Nephron progenitor cell (in vitro differentiated cells): ENCODE data around the gene MT3.

Experiments used
- DNase-seq: peaks from one replicate; pipeline ENCODE4 v3.0.0; 2021
- H3K27ac Mint-ChIP-seq: 2 replicates; pipeline ENCODE4 v1.8.0; 2021; ENCODE audit warnings: mild to moderate bottlenecking, moderate library complexity, mixed read lengths
- H3K27me3 Mint-ChIP-seq: 2 replicates; pipeline ENCODE4 v1.8.0; 2021; ENCODE audit warnings: mild to moderate bottlenecking, low read depth, mixed read lengths; ENCODE audit not compliant: poor library complexity
- H3K36me3 Mint-ChIP-seq: 2 replicates; pipeline ENCODE4 v1.8.0; 2021; ENCODE audit warnings: low read depth, mixed read lengths
- H3K4me1 Mint-ChIP-seq: 2 replicates; pipeline ENCODE4 v1.8.0; 2021; ENCODE audit warnings: mixed read lengths
- H3K4me3 Mint-ChIP-seq: 2 replicates; pipeline ENCODE4 v1.8.0; 2021; ENCODE audit warnings: mild to moderate bottlenecking, moderate library complexity, mixed read lengths
- H3K9me3 Mint-ChIP-seq: 2 replicates; pipeline ENCODE4 v1.8.0; 2021; ENCODE audit warnings: mild to moderate bottlenecking, moderate library complexity, mixed read lengths
- TF ChIP-seq, protein P1 (sequence below): fragments of 200-600 bp; sonication (generic); IDR thresholded peaks from 2 replicates; pipeline ENCODE4 v1.5.0; 2021; ENCODE audit warnings: antibody characterized with exemption

Gene MT3

DNA sequence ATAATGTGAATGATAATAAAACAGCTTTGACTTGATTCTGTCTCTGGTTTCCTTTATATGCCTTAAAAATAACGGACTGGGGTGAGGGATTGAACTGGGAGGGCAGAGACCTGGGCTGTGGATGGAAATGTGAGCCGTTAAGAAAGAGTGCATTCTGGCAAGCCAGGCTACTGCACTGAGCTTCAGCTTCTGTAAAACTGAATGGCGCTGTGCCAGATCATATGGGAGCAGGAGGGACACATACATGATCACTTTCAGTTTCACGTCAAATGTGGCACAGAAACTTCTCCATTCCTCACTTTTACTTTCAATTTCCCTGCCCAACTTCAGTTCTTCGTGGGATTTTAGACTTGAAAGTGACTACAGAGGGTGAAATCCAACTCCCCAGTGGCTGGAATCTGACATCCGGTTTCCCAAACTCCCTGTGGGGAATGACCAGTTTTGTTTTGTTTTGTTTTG is 20.2 kb downstream of the MT3 start:
- TF ChIP-seq, protein P1, sequence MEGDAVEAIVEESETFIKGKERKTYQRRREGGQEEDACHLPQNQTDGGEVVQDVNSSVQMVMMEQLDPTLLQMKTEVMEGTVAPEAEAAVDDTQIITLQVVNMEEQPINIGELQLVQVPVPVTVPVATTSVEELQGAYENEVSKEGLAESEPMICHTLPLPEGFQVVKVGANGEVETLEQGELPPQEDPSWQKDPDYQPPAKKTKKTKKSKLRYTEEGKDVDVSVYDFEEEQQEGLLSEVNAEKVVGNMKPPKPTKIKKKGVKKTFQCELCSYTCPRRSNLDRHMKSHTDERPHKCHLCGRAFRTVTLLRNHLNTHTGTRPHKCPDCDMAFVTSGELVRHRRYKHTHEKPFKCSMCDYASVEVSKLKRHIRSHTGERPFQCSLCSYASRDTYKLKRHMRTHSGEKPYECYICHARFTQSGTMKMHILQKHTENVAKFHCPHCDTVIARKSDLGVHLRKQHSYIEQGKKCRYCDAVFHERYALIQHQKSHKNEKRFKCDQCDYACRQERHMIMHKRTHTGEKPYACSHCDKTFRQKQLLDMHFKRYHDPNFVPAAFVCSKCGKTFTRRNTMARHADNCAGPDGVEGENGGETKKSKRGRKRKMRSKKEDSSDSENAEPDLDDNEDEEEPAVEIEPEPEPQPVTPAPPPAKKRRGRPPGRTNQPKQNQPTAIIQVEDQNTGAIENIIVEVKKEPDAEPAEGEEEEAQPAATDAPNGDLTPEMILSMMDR: no peak
- DNase-seq: no peak
- peaks cover 59% of the 10 kb centered on the region for H3K4me1 Mint-ChIP-seq
- no peaks in the 10 kb centered on the region for H3K36me3 Mint-ChIP-seq
- peak overlapping the region; percentile 88 for H3K4me3 Mint-ChIP-seq
- peak overlapping the region; percentile 13 for H3K27ac Mint-ChIP-seq
- no peaks in the 10 kb centered on the region for H3K9me3 Mint-ChIP-seq
- peaks cover 62% of the 10 kb centered on the region for H3K27me3 Mint-ChIP-seq

DNA sequence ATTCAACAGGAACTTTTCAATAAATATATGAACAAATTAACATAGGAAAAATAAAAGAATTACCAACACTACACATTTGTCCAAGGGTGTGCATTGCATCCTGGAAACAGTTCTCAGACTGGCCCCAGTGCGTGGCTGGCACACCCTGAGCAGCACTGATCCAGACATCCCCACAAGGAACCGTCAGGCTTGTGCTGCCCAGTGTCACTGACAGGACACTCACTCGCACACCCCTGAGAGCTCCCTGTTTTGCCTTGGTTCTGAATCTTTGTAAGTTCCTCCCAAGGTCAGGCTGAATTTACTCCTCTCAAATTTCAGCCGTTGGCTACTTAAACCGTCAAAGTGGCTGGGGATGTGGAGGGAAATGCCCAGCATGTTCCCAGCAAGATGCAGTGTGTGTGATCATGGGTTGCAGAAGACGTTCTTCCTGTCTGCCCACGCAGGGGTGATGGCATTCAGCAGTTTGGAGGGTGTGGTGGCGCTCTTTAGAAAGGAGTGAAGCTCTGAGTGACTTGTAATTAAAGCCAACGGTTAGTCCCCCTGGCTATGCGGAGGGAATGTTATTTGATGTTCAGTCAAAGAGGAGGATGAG is 20.8 kb downstream of the MT3 start:
- DNase-seq: no peak
- H3K4me3 Mint-ChIP-seq: peak overlapping the region; percentile 88
- no peaks in the 10 kb centered on the region for H3K9me3 Mint-ChIP-seq
- peaks cover 59% of the 10 kb centered on the region for H3K4me1 Mint-ChIP-seq
- TF ChIP-seq, protein P1: no peak
- H3K36me3 Mint-ChIP-seq: no peaks in the 10 kb centered on the region
- peaks cover 62% of the 10 kb centered on the region for H3K27me3 Mint-ChIP-seq
- H3K27ac Mint-ChIP-seq: no peak overlapping the region

DNA sequence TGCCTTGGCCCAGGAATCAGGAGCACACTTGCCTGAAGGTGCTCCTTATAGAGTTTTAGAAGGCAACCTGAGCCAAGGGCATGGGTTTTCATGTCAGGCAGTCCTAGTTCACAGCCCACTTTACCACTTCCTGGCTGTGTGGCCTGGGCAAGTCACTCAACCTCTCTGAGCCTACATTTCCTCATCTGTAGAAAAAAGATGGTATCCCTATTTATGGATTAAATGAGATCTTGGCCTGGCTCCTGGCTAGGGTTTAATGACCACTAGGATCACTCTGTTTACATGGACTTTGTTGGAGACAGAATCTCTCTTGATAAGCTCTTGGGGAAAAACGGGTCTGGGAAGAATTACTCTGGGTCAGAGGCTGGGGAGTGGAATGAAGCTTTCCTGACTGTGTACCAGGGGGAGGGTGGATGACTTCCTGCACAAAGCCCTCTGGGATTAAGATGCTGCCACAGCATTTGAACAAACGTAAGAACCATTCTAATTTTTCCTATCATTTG is 21.3 kb downstream of the MT3 start:
- peak overlapping the region; percentile 88 for H3K4me3 Mint-ChIP-seq
- peaks cover 58% of the 10 kb centered on the region for H3K4me1 Mint-ChIP-seq
- no peak for DNase-seq
- H3K9me3 Mint-ChIP-seq: no peaks in the 10 kb centered on the region
- peaks cover 67% of the 10 kb centered on the region for H3K27me3 Mint-ChIP-seq
- no peaks in the 10 kb centered on the region for H3K36me3 Mint-ChIP-seq
- no peak overlapping the region for H3K27ac Mint-ChIP-seq
- TF ChIP-seq, protein P1: no peak

DNA sequence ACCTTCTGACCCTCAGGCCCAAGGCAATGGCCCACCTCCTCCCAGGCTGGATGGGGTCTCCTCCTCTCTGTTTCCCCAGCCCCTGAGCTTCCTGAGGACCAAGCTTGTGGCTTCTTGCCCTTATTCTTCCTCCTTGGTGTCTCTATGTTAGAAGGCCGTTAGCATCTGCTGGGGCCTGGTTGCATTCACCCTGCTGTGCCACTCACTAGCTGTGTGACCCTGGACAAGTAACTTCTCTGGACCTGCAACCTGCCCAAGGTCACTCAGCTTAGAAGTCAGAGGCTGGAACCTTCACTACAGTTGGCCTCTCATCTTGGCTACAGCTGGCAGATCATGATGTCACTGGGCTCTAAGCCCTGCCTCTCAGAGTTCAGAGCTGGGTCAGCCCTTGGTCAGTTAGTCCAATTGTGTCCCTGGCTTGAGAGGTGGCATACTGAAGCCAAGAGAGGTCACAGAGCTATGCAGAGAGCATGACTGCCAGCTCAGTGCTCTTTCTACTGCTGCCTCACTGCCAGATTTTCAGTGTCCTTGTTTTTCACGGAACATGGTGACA is 22.0 kb downstream of the MT3 start:
- peak overlapping the region; percentile 55 for H3K27ac Mint-ChIP-seq
- no peaks in the 10 kb centered on the region for H3K9me3 Mint-ChIP-seq
- H3K4me3 Mint-ChIP-seq: peak overlapping the region; percentile 88
- H3K27me3 Mint-ChIP-seq: peaks cover 69% of the 10 kb centered on the region
- no peaks in the 10 kb centered on the region for H3K36me3 Mint-ChIP-seq
- H3K4me1 Mint-ChIP-seq: peaks cover 51% of the 10 kb centered on the region
- TF ChIP-seq, protein P1: no peak
- DNase-seq: no peak

DNA sequence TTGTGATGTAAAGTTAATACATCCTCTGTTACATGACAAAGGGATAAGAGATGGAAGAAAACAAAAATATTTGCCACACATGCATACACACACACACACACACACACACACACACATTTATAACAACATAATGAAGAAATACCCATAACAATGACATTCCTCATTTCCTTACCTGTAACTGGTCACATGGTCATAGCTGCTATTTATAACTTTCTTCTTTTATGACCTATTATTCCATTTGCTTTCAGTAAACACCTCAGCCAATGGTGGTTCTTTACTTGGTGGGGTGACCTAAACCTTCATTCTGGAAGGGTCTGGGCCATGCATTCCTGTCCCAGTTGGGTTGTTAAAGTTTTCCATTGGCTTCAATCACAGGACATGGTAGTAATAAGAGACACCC is 24.4 kb downstream of the MT3 start:
- H3K4me1 Mint-ChIP-seq: peaks cover 42% of the 10 kb centered on the region
- H3K27ac Mint-ChIP-seq: no peak overlapping the region
- H3K9me3 Mint-ChIP-seq: no peaks in the 10 kb centered on the region
- H3K4me3 Mint-ChIP-seq: no peak overlapping the region
- peaks cover 88% of the 10 kb centered on the region for H3K27me3 Mint-ChIP-seq
- no peak for DNase-seq
- TF ChIP-seq, protein P1: no peak
- no peaks in the 10 kb centered on the region for H3K36me3 Mint-ChIP-seq

DNA sequence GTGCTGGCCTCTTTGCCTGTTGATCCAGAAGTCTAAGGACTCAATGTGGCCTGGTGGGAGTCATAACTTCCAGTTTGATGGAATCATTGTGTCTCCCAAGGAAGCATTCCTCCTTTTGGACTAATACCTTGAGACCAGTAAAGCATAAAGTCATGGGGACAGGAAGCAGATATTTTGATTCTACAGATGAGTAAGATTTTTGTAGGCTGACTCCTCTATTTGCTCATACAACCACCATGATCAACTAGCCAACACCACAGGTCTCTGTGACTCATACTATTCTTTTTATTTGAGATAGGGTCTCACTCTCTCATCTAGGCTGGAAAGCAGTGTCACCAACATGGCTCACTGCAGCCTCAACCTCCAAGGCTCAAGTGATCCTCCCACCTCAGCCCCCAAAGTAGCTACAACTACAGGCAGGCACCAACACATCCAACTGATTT is 25.2 kb downstream of the MT3 start:
- H3K4me3 Mint-ChIP-seq: no peak overlapping the region
- peaks cover 88% of the 10 kb centered on the region for H3K27me3 Mint-ChIP-seq
- no peaks in the 10 kb centered on the region for H3K9me3 Mint-ChIP-seq
- no peak overlapping the region for H3K27ac Mint-ChIP-seq
- no peaks in the 10 kb centered on the region for H3K36me3 Mint-ChIP-seq
- H3K4me1 Mint-ChIP-seq: peaks cover 35% of the 10 kb centered on the region
- no peak for DNase-seq
- TF ChIP-seq, protein P1: no peak
